Activated CD4-positive, alpha-beta T cell treated with anti-CD3 and anti-CD28 coated beads for 1 hour (primary cell): Measurements from ENCODE around the gene PTPRN2.
A peak's percentile ranks its signal among the peaks of the same experiment; 100 is the strongest.
"Not testable (repeated sequence)": the region's sequence is repeated elsewhere in the genome, so short reads cannot be mapped to it uniquely, and the experiment has no call there.

Experiments used
- DNase-seq: peaks from one replicate; pipeline ENCODE4 v3.0.0-alpha.2; 2020

Gene PTPRN2

GRCh38 chr7:158587162-158588084, at the start of gene PTPRN2:
TSS of gene PTPRN2 (minus strand) at chr7:158587823.
- DNase-seq: peak; percentile 32

GRCh38 chr7:158633055-158633956, 45.7 kb upstream of the PTPRN2 start:
- DNase-seq: no peak

GRCh38 chr7:158631574-158632195, 44.1 kb upstream of the PTPRN2 start:
- DNase-seq: no peak

- not testable (repeated sequence) for DNase-seq
Measured at GRCh38 chr7:158626289-158626688, 38.7 kb upstream of the PTPRN2 start.

GRCh38 chr7:158623241-158623640, 35.6 kb upstream of the PTPRN2 start:
- DNase-seq: no peak

GRCh38 chr7:158620839-158621441, 33.3 kb upstream of the PTPRN2 start:
- no peak for DNase-seq

- no peak for DNase-seq
Measured at GRCh38 chr7:158620418-158620817, 32.8 kb upstream of the PTPRN2 start.

- no peak for DNase-seq
Measured at GRCh38 chr7:158618745-158619140, 31.1 kb upstream of the PTPRN2 start.

GRCh38 chr7:158617737-158618128, 30.1 kb upstream of the PTPRN2 start:
- DNase-seq: no peak

GRCh38 chr7:158616050-158616449, 28.4 kb upstream of the PTPRN2 start:
- DNase-seq: no peak

- no peak for DNase-seq
Measured at GRCh38 chr7:158614700-158615099, 27.1 kb upstream of the PTPRN2 start.

- no peak for DNase-seq
Measured at GRCh38 chr7:158613481-158613880, 25.9 kb upstream of the PTPRN2 start.

- DNase-seq: no peak
Measured at GRCh38 chr7:158612546-158612945, 24.9 kb upstream of the PTPRN2 start.

- DNase-seq: no peak
Measured at GRCh38 chr7:158611541-158611940, 23.9 kb upstream of the PTPRN2 start.

- no peak for DNase-seq
Measured at GRCh38 chr7:158609313-158609974, 21.8 kb upstream of the PTPRN2 start.

- DNase-seq: no peak
Measured at GRCh38 chr7:158607563-158607962, 19.9 kb upstream of the PTPRN2 start.

GRCh38 chr7:158606671-158607424, 19.2 kb upstream of the PTPRN2 start:
- no peak for DNase-seq

GRCh38 chr7:158606129-158606528, 18.5 kb upstream of the PTPRN2 start:
- DNase-seq: no peak

GRCh38 chr7:158603773-158604755, 16.4 kb upstream of the PTPRN2 start:
- no peak for DNase-seq
